ENCODE data around the gene MRFAP1. TPM values are rescaled to one million over a fixed set of nuclear protein-coding genes. Genes with fewer than 3 reads are reported as not detected.
A peak's percentile ranks its signal among the peaks of the same experiment; 100 is the strongest.

MRFAP1 gene
- total RNA-seq, 1 donor from 2014 or later, result 262 TPM

DNA sequence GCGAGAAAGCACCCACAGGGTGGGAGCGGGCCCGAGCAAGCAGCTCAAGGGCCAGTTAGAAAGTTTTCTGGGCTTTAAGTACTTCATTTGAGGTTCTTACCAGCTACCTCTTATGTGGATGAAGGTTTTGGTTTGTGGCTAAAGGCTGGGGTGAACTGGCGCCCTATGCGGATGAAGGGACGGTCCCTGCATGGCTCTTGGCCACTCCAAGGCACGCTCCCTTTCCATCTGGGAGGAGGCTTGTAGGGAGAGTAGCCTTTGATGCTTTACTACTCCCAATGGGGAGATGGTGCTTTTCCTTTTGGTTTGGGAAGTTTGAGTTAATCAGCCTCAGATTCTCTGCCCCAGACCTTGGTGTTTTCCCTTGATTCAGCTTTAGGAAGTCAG lies 17.7 kb downstream of the MRFAP1 start:
- DNase-seq (ENCODE audit: low spot score), result no peak
- intact Hi-C loops (cut with DNase I), result no loop called here

- no peak for DNase-seq (ENCODE audit: low spot score)
- intact Hi-C loops (cut with DNase I), result no loop called here
These were observed 18.2 kb downstream of the MRFAP1 start for GRCh38 chr4:6658597-6659075.

DNA sequence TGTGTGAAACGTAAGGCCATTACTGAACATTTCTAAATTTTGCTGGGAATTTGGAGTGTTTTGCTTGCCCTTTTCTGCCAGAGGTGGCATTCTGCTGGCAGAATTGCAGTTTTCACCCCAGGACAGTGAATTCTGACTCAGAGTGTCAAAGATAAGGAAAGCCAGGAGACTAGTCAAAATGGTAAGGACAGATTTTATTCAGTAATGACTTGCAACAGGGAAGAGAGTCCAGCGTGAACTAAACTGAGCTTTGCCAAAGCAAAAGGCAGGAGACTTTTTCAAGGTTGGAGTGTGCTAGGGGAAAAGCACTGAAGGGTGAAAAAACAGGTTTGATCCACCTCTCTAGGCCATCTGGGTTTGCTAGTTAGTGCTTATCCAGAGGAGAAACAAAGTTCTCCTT lies 19.4 kb downstream of the MRFAP1 start:
- no peak for DNase-seq (ENCODE audit: low spot score)
- intact Hi-C loops (cut with DNase I), result no loop called here

DNA sequence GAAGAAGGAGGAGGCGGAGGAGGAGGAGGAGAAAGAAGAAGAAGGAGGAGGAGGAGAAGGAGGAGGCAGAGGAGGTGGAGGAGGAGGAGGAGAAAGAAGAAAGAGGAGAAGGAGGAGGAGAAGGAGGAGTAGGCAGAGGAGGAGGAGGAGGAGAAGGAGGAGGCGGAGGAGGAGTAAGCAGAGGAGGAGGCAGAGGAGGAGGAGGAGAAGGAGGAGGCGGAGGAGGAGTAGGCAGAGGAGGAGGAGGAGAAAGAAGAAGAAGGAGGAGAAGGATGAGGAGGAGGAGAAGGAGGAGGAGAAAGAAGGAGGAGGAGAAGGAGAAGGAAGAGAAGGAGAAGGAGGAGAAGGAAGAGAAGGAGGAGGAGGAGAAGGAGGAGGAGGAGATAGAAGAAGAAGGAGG lies 19.9 kb downstream of the MRFAP1 start:
- intact Hi-C loops (cut with DNase I), result no loop called here
- no peak for DNase-seq (ENCODE audit: low spot score)

DNA sequence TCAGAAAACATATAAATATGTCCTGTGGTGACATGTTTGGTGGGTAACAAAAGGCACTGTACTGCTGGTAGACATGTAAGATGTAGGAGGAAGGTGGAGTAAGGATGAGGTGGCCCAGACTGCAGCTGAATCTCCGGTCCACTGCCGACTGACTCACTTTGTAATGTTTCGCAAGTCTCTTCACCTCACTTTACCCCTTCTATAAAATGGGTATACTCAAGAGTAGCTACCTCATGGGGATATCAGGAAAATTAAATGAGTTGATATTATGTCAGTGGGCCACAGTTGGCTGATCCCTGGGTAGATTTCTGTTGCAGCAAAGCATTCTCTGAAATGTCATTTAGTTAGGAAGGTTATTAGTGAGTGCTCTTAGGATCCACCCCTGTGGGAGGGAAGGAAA lies 22.1 kb downstream of the MRFAP1 start:
- intact Hi-C loops (cut with DNase I), result no loop called here
- DNase-seq (ENCODE audit: low spot score), result no peak

GRCh38 chr4:6663596-6664393 lies 23.3 kb downstream of the MRFAP1 start:
- intact Hi-C loops (cut with DNase I), result no loop called here
- DNase-seq (ENCODE audit: low spot score), result peak; percentile 66

- no peak for DNase-seq (ENCODE audit: low spot score)
- intact Hi-C loops (cut with DNase I), result no loop called here
These were observed 24.8 kb downstream of the MRFAP1 start for GRCh38 chr4:6665320-6665654.

- no peak for DNase-seq (ENCODE audit: low spot score)
- intact Hi-C loops (cut with DNase I), result no loop called here
These were observed 27.9 kb downstream of the MRFAP1 start for GRCh38 chr4:6668391-6668790.

- no peak for DNase-seq (ENCODE audit: low spot score)
- intact Hi-C loops (cut with DNase I), result loop anchor here (2.0 to 10.0 kb wide), 2 partner anchors 31 to 97 kb away; partner anchors contain the start of genes MAN2B2 and MRFAP1
These were observed 31.2 kb downstream of the MRFAP1 start for GRCh38 chr4:6671648-6672047.

DNA sequence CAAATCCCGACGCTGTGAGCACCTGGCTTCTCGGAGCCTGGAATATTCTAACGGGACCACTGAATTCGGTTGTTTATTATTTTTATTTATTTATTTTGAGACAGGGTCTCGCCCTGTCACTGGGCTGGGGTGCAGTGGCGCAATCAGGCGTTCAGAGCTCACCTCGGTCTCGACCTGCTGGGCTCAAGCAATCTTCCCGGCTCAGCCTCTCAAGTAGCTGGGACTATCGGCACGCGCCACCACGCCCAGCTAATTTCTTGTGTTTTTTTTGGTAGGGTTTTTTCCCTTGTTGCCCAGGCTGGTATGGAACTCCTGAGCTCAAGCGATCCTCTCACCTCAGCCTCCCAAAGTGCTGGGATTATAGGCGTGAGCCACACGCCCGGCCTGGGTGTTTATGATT lies 31.6 kb downstream of the MRFAP1 start:
- intact Hi-C loops (cut with DNase I), result loop anchor here (2.0 to 10.0 kb wide), 2 partner anchors 31 to 97 kb away; partner anchors contain the start of genes MAN2B2 and MRFAP1

DNA sequence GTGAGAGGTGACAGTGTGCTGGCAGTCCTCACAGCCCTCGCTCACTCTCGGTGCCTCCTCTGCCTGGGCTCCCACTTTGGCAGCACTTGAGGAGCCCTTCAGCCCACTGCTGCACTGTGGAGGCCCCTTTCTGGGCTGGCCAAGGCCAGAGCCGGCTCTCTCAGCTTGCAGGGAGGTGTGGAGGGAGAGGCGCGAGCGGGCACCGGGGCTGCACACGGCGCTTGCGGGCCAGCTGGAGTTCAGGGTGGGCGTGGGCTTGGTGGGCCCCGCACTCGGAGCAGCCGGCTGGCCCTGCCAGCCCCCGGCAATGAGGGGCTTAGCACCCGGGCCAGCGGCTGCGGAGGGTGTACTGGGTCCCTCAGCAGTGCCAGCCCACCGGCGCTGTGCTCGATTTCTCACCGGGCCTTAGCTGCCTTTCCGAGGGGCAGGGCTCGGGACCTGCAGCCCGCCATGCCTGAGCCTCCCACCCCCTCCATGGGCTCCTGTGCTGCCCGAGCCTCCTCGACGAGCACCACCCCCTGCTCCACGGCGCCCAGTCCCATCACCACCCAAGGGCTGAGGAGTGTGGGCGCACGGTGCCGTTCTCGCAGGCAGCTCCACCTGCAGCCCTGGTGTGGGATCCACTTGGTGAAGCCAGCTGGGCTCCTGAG lies 32.2 kb downstream of the MRFAP1 start:
- DNase-seq (ENCODE audit: low spot score), result peak; percentile 58
- intact Hi-C loops (cut with DNase I), result loop anchor here (2.0 to 10.0 kb wide), 2 partner anchors 32 to 98 kb away; partner anchors contain the start of genes MAN2B2 and MRFAP1

More for the DNA sequence above, 31.6 kb downstream of the MRFAP1 start:
- no peak for DNase-seq (ENCODE audit: low spot score)

DNA sequence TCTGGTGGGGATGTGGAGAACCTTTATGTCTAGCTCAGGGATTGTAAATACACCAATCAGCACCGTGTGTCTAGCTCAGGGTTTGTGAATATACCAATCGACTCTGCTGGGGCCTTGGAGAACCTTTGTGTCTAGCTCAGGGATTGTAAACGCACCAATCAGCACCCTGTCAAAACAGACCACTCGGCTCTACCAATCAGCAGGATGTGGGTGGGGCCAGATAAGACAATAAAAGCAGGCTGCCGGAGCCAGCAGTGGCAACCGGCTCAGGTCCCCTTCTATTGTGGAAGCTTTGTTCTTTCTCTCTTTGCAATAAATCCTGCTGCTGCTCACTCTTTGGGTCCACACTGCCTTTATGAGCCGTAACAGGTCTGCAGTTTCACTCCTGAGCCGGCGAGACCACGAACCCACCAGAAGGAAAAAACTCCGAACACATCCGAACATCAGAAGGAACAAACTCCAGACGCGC lies 32.7 kb downstream of the MRFAP1 start:
- DNase-seq (ENCODE audit: low spot score), result peak; percentile 49

DNA sequence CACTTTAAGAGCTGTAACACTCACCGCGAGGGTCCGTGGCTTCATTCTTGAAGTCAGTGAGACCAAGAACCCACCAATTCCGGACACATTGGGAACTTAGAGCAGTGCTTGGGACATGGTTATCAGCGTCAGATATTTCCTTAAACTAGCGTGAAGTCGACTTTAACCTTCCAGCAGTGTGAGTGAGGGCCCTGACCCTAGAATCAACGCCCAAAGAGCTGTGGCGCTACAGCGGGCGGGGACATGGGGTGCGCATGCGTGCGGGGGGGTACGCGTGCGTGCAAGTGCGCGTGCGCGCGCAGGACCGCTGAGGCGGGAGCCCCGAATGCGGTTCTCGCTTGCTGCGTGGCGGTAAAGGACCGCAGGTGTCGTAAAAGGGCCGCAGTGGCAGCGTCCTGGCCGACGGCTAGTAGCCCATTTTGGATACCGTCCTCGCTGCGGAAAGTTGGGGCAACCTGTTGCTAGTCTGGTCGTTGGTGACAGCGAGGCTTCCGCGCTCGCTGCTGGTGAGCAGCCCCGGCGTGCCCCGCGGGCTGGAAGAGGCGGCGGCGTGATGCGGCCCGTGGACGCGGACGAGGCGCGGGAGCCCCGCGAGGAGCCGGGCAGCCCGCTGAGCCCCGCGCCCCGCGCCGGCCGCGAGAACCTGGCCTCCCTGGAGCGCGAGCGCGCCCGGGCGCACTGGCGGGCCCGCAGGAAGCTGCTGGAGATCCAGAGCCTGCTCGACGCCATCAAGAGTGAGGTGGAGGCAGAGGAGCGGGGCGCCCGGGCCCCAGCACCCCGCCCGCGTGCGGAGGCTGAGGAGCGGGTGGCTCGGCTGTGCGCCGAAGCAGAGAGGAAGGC lies 33.4 kb downstream of the MRFAP1 start:
- intact Hi-C loops (cut with DNase I), result loop anchor here (2.0 to 10.0 kb wide), 3 partner anchors 33 to 99 kb away; partner anchors contain the start of genes MAN2B2, MRFAP1 and MRFAP1L1
- peak; percentile 96 for DNase-seq (ENCODE audit: low spot score)

More for the DNA sequence above, 32.7 kb downstream of the MRFAP1 start:
- intact Hi-C loops (cut with DNase I), result loop anchor here (2.0 to 10.0 kb wide), 2 partner anchors 32 to 98 kb away; partner anchors contain the start of genes MAN2B2 and MRFAP1

- intact Hi-C loops (cut with DNase I), result loop anchor here (2.0 to 10.0 kb wide), 2 partner anchors 34 to 100 kb away; partner anchors contain the start of genes MAN2B2 and MRFAP1L1
- peak; percentile 57 for DNase-seq (ENCODE audit: low spot score)
These were observed 34.1 kb downstream of the MRFAP1 start for GRCh38 chr4:6674500-6675149.

DNA sequence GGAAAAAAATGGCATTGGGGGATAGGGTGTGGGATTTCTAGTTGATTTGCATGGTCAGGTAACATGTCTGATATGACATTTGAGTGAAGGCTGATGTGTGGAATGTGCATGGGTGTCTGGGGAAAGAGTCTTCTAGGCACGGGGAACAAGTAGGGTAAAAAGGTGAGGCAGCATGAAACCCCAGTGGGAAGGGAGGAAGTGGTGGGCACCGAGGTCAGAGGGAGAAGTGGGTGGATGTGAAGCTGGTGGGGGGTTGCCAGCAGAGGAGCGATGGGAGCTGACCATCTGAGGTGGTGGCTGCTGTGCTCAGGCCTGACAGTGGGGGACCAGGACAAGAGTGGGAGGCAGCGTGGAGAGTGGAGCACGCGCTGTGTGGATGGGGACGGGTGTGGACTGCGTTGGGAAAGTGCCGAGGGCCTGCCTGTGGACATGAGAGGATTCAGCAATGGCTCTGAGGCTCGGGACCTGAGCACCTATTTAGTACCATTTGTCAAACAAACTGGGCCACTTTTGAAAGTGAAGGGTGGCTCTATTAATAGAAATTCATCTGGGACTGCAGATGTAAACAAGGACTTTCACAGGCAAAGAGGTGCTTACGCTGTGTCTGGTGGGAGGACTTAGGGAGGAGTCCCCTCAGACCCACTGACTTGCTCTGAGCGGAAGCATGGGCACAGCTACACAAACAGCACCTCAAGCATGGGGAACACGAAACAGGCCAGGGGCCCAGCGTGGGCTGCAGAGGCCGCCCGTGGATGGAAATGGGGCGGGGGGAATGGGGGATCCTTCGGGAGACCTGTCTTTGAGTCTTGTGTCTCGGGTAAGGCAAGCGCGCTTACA lies 36.5 kb downstream of the MRFAP1 start:
- intact Hi-C loops (cut with DNase I), result loop anchor here (10.0 kb wide), 1 partner anchor 102 kb away; the partner anchor contains the start of gene MAN2B2
- no peak for DNase-seq (ENCODE audit: low spot score)

- intact Hi-C loops (cut with DNase I), result no loop called here
- DNase-seq (ENCODE audit: low spot score), result no peak
These were observed 40.0 kb downstream of the MRFAP1 start for GRCh38 chr4:6680372-6681034.

- no peak for DNase-seq (ENCODE audit: low spot score)
- intact Hi-C loops (cut with DNase I), result no loop called here
These were observed 40.7 kb downstream of the MRFAP1 start for GRCh38 chr4:6681191-6681590.

Data from cardiac septum (tissue), 1 donor.